HUES48 (cell line): Measurements from ENCODE around the gene SUPV3L1.

Source experiments
- H3K27ac ChIP-seq: one replicate; pipeline ENCODE4 v1.7.0; 2013; ENCODE audit warnings: low read depth, low read length, inconsistent platforms
- H3K27me3 ChIP-seq: 2 replicates; pipeline ENCODE4 v1.6.1; 2013; ENCODE audit warnings: mild to moderate bottlenecking, low read length; ENCODE audit not compliant: control insufficient read depth, insufficient read depth
- H3K36me3 ChIP-seq: 2 replicates; pipeline ENCODE4 v1.6.1; 2013; ENCODE audit warnings: low read length; ENCODE audit not compliant: control insufficient read depth, insufficient read depth
- H3K4me1 ChIP-seq: 2 replicates; pipeline ENCODE4 v1.6.1; 2013; ENCODE audit warnings: mild to moderate bottlenecking, low read length; ENCODE audit not compliant: control insufficient read depth, insufficient read depth
- H3K4me3 ChIP-seq: 2 replicates; pipeline ENCODE4 v1.5.1; 2013; ENCODE audit warnings: mild to moderate bottlenecking, low read depth, low read length
- H3K9ac ChIP-seq: 2 replicates; pipeline ENCODE4 v1.6.1; 2013; ENCODE audit warnings: mild to moderate bottlenecking, low read depth, low read length, moderate library complexity
- H3K9me3 ChIP-seq: 2 replicates; pipeline ENCODE4 v1.6.1; 2013; ENCODE audit warnings: low read length; ENCODE audit not compliant: control insufficient read depth, insufficient read depth

SUPV3L1 gene

GRCh38 chr10:69202332-69202731 is 22.3 kb downstream of the SUPV3L1 start:
- no peaks in the 10 kb centered on the region for H3K27me3 ChIP-seq
- no peaks in the 10 kb centered on the region for H3K9me3 ChIP-seq
- H3K4me1 ChIP-seq: no peaks in the 10 kb centered on the region
- H3K4me3 ChIP-seq: no peak overlapping the region
- H3K9ac ChIP-seq: no peak overlapping the region
- peaks cover 86% of the 10 kb centered on the region for H3K36me3 ChIP-seq
- H3K27ac ChIP-seq: no peak overlapping the region

- peaks cover 54% of the 10 kb centered on the region for H3K36me3 ChIP-seq
- H3K4me1 ChIP-seq: no peaks in the 10 kb centered on the region
- no peak overlapping the region for H3K27ac ChIP-seq
- H3K4me3 ChIP-seq: no peak overlapping the region
- H3K9ac ChIP-seq: no peak overlapping the region
- H3K27me3 ChIP-seq: no peaks in the 10 kb centered on the region
- no peaks in the 10 kb centered on the region for H3K9me3 ChIP-seq
Observed at GRCh38 chr10:69208761-69209160, 28.7 kb downstream of the SUPV3L1 start.

GRCh38 chr10:69209787-69210484 is 29.9 kb downstream of the SUPV3L1 start:
- peaks cover 43% of the 10 kb centered on the region for H3K36me3 ChIP-seq
- no peak overlapping the region for H3K27ac ChIP-seq
- H3K4me3 ChIP-seq: no peak overlapping the region

GRCh38 chr10:69211104-69211503 is 31.1 kb downstream of the SUPV3L1 start:
- no peak overlapping the region for H3K9ac ChIP-seq
- H3K9me3 ChIP-seq: no peaks in the 10 kb centered on the region
- no peaks in the 10 kb centered on the region for H3K27me3 ChIP-seq
- no peak overlapping the region for H3K4me3 ChIP-seq
- H3K4me1 ChIP-seq: no peaks in the 10 kb centered on the region
- H3K27ac ChIP-seq: no peak overlapping the region
- peaks cover 34% of the 10 kb centered on the region for H3K36me3 ChIP-seq

More at GRCh38 chr10:69209787-69210484, 29.9 kb downstream of the SUPV3L1 start:
- no peaks in the 10 kb centered on the region for H3K27me3 ChIP-seq
- H3K4me1 ChIP-seq: no peaks in the 10 kb centered on the region
- H3K9ac ChIP-seq: no peak overlapping the region
- H3K9me3 ChIP-seq: no peaks in the 10 kb centered on the region

- no peaks in the 10 kb centered on the region for H3K27me3 ChIP-seq
- no peak overlapping the region for H3K27ac ChIP-seq
- peaks cover 30% of the 10 kb centered on the region for H3K36me3 ChIP-seq
- H3K9me3 ChIP-seq: no peaks in the 10 kb centered on the region
- no peak overlapping the region for H3K9ac ChIP-seq
- H3K4me1 ChIP-seq: no peaks in the 10 kb centered on the region
- no peak overlapping the region for H3K4me3 ChIP-seq
Observed at GRCh38 chr10:69211524-69211923, 31.5 kb downstream of the SUPV3L1 start.

- no peak overlapping the region for H3K4me3 ChIP-seq
- no peak overlapping the region for H3K9ac ChIP-seq
- no peaks in the 10 kb centered on the region for H3K27me3 ChIP-seq
- no peaks in the 10 kb centered on the region for H3K4me1 ChIP-seq
- H3K9me3 ChIP-seq: no peaks in the 10 kb centered on the region
- H3K27ac ChIP-seq: no peak overlapping the region
- H3K36me3 ChIP-seq: peaks cover 9% of the 10 kb centered on the region
Observed at GRCh38 chr10:69213591-69214311, 33.7 kb downstream of the SUPV3L1 start.

- H3K27ac ChIP-seq: no peak overlapping the region
- H3K4me1 ChIP-seq: no peaks in the 10 kb centered on the region
- no peak overlapping the region for H3K9ac ChIP-seq
Observed at GRCh38 chr10:69214666-69215131, 34.7 kb downstream of the SUPV3L1 start.

GRCh38 chr10:69215405-69216171 is 35.6 kb downstream of the SUPV3L1 start:
- H3K27ac ChIP-seq: no peak overlapping the region
- H3K9ac ChIP-seq: no peak overlapping the region
- H3K4me3 ChIP-seq: no peak overlapping the region
- H3K9me3 ChIP-seq: no peaks in the 10 kb centered on the region
- H3K27me3 ChIP-seq: no peaks in the 10 kb centered on the region
- H3K4me1 ChIP-seq: no peaks in the 10 kb centered on the region
- no peaks in the 10 kb centered on the region for H3K36me3 ChIP-seq

More at GRCh38 chr10:69214666-69215131, 34.7 kb downstream of the SUPV3L1 start:
- no peaks in the 10 kb centered on the region for H3K27me3 ChIP-seq
- no peak overlapping the region for H3K4me3 ChIP-seq
- H3K9me3 ChIP-seq: no peaks in the 10 kb centered on the region
- no peaks in the 10 kb centered on the region for H3K36me3 ChIP-seq

GRCh38 chr10:69216577-69217118 is 36.6 kb downstream of the SUPV3L1 start:
- H3K4me3 ChIP-seq: no peak overlapping the region
- H3K27me3 ChIP-seq: no peaks in the 10 kb centered on the region
- no peaks in the 10 kb centered on the region for H3K9me3 ChIP-seq
- no peaks in the 10 kb centered on the region for H3K36me3 ChIP-seq
- no peak overlapping the region for H3K27ac ChIP-seq
- H3K9ac ChIP-seq: no peak overlapping the region
- H3K4me1 ChIP-seq: no peaks in the 10 kb centered on the region

GRCh38 chr10:69217119-69217754 is 37.2 kb downstream of the SUPV3L1 start:
- no peak overlapping the region for H3K9ac ChIP-seq
- H3K36me3 ChIP-seq: no peaks in the 10 kb centered on the region
- no peak overlapping the region for H3K4me3 ChIP-seq
- H3K27me3 ChIP-seq: no peaks in the 10 kb centered on the region
- H3K27ac ChIP-seq: no peak overlapping the region
- H3K4me1 ChIP-seq: peaks cover under 1% of the 10 kb centered on the region; the same call in 1 of the 2 replicates
- H3K9me3 ChIP-seq: no peaks in the 10 kb centered on the region
